HL-60 (cell line): ENCODE measurements around the gene WNK1.

Experiments used
- CTCF ChIP-seq: IDR thresholded peaks from one replicate; pipeline ENCODE4 v1.5.1; 2011; ENCODE audit warnings: low read length, control low read depth, inconsistent platforms; ENCODE audit not compliant: insufficient read depth
- GABPA ChIP-seq: IDR thresholded peaks from 2 replicates; pipeline ENCODE4 v1.6.1; 2012; ENCODE audit warnings: low read depth
- POLR2AphosphoS5 ChIP-seq: IDR thresholded peaks from 2 replicates; pipeline ENCODE4 v1.6.1; 2012; ENCODE audit warnings: low read depth
- REST ChIP-seq: IDR thresholded peaks from 2 replicates; pipeline ENCODE4 v1.6.1; 2012; ENCODE audit warnings: low read depth; ENCODE audit not compliant: insufficient replicate concordance

DNA sequence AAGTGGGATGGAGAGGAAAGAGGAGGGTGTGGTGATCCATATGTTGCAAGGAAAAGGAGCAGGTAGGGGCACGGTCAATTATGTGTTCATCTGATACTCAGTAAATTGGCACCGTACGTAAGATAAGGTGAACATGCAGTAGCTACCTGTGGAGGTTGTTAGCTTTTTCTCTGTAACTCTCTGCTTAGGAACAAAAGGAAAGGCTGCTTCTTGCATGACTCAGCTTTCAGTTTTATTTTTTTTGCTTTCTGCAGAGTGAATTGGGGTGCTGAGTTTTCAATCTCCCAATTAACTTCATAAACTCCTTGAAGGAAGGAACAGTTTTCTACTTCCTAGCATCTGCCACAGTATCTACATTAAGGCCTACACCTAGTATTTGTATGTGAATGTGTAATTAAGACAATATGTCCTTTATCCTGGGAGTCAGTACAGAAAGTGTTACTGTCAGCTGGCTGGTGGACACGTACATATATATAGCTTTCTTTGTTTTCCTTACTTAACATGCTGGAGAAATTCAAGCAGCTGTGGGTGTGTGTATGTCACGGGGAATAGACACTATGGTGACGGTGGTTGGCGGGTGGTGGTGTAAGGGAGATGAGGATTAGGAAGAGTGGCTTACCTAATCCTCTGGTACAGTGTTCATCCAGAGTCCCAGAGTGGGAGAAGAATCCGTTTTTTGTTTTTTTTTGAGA is 40.1 kb upstream of the WNK1 start:
- TF ChIP-seq CTCF (no peak), POLR2AphosphoS5 (no peak), REST (no peak), GABPA (no peak)
